ENCODE measurements around the gene CKS1B.
"Not testable (repeated sequence)": the region's sequence is repeated elsewhere in the genome, so short reads cannot be mapped to it uniquely, and the experiment has no call there.

Gene CKS1B

GRCh38 chr1:154987326-154987725 is 12.8 kb downstream of the CKS1B start:
- no peak for DNase-seq (ENCODE audit: low read depth)

- no peak for DNase-seq (ENCODE audit: low read depth)
Measured at GRCh38 chr1:154988058-154988954, 13.8 kb downstream of the CKS1B start.

- DNase-seq (ENCODE audit: low read depth), result no peak
Measured at GRCh38 chr1:154989195-154989860, 14.8 kb downstream of the CKS1B start.

- DNase-seq (ENCODE audit: low read depth), result no peak
Measured at GRCh38 chr1:154990276-154990675, 15.8 kb downstream of the CKS1B start.

GRCh38 chr1:154992721-154993571 is 18.5 kb downstream of the CKS1B start:
- no peak for DNase-seq (ENCODE audit: low read depth)

- no peak for DNase-seq (ENCODE audit: low read depth)
Measured at GRCh38 chr1:154993572-154994268, 19.2 kb downstream of the CKS1B start, which contains the start of gene LENEP. Gene LENEP, plus strand, starts transcription at chr1:154993586. Its CDS starts 22 bp downstream, at chr1:154993608.

GRCh38 chr1:154994269-154994587 is 19.7 kb downstream of the CKS1B start:
- no peak for DNase-seq (ENCODE audit: low read depth)

GRCh38 chr1:154994591-154994990 is 20.1 kb downstream of the CKS1B start:
- no peak for DNase-seq (ENCODE audit: low read depth)

GRCh38 chr1:154995301-154995983 is 21.0 kb downstream of the CKS1B start:
- not testable (repeated sequence) for DNase-seq (ENCODE audit: low read depth)

GRCh38 chr1:154996966-154997701 is 22.7 kb downstream of the CKS1B start:
- DNase-seq (ENCODE audit: low read depth), result no peak

GRCh38 chr1:154998201-154998780 is 23.8 kb downstream of the CKS1B start:
- DNase-seq (ENCODE audit: low read depth), result no peak

GRCh38 chr1:154998818-154999570 is 24.5 kb downstream of the CKS1B start:
- DNase-seq (ENCODE audit: low read depth), result peak; percentile 90

GRCh38 chr1:154999571-155000410 is 25.3 kb downstream of the CKS1B start:
- DNase-seq (ENCODE audit: low read depth), result no peak

GRCh38 chr1:155000411-155000725 is 25.9 kb downstream of the CKS1B start:
- DNase-seq (ENCODE audit: low read depth), result no peak

GRCh38 chr1:155000726-155001424 is 26.4 kb downstream of the CKS1B start:
- peak; percentile 93 for DNase-seq (ENCODE audit: low read depth)

GRCh38 chr1:155001425-155001674 is 26.9 kb downstream of the CKS1B start:
- DNase-seq (ENCODE audit: low read depth), result no peak

GRCh38 chr1:155001675-155002463 is 27.4 kb downstream of the CKS1B start:
- peak; percentile 99 for DNase-seq (ENCODE audit: low read depth)
